DOHH2 (cell line): ENCODE results near the gene FNIP1.

Experiments used
- CTCF ChIP-seq: fragments of 200-600 bp; sonication (generic); IDR thresholded peaks from one replicate; pipeline ENCODE4 v1.5.1; 2014; ENCODE audit warnings: antibody characterized with exemption, mild to moderate bottlenecking, low read depth, low read length; ENCODE audit not compliant: poor library complexity, severe bottlenecking
- EZH2phosphoT487 ChIP-seq: fragments of 200-600 bp; sonication (generic); IDR thresholded peaks from 2 replicates; pipeline ENCODE4 v1.6.1; 2017; ENCODE audit warnings: borderline replicate concordance, mild to moderate bottlenecking, antibody characterized with exemption, low read length, moderate library complexity, mixed read lengths

GRCh38 chr5:131593921-131594320, 202.9 kb downstream of the FNIP1 start:
- TF ChIP-seq CTCF (no peak), EZH2phosphoT487 (no peak)
